ENCODE data around the gene MARCHF10.
"Not testable (repeated sequence)": the region's sequence is repeated elsewhere in the genome, so short reads cannot be mapped to it uniquely, and the experiment has no call there.

MARCHF10 gene

DNA sequence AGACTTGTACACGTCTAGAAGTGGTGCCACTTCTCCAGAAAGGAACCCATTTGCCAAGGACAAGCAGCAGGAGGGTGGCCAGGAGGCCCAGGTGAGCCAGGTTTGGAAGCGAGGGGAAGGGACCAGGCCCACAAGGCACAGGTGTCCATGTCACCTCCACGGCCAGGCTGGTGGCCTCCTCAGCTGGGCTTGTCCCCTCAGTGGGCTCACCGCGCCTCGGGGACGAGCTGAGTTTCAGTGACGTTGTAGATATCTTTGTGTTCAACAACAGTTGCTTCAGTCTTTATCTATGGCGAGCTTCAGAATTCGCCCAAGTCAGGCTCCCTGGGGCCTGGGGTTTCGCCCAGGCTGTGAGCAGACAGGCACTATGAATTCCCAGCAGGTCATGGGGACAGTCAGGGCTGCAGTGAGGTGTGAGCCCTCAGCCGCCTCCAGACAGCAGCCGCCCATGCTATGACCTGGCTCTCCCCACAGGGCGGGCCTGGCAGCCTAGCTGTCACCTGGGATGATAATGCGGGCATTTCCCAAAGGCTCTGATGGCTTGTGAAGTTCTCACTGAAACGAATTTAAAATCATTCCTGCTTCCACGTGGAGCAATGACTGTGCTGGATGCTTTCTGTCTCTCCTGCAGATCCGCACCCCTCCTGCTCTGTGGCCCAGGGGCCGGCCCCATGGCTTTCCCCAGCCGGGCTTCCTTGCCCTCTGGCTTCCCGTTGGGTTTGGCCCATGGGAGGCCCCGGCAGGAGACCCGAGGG lies 91.1 kb downstream of the MARCHF10 start:
- DNase-seq (ENCODE audit: low read depth) = no peak

DNA sequence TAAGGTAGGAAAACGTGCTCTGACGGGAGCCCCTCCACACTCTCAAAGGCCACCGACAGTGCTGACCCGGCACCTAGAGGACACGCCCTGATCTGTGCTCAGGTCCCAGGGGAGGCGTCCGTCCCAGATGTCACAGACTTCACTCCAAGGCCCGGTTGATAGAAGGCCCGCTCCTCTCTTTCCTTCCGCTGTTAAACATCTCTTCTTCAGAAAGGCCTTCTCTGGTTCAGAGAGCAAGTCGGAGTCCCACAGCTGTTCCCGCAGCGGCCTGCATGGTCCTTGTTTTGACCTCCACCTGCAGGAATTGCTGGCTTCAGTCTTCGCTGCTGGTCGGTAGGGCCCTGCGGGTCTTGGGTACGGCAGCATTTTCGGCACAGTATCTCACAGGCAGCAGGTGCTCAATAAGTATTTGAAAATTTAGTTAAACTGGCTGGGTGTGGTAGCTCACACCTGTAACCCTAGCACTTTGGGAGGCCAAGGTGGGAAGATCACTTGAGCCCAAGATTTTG lies 92.2 kb downstream of the MARCHF10 start:
- no peak for DNase-seq (ENCODE audit: low read depth)

- DNase-seq (ENCODE audit: low read depth) = no peak
These were observed 93.9 kb downstream of the MARCHF10 start for GRCh38 chr17:62714016-62714777.

DNA sequence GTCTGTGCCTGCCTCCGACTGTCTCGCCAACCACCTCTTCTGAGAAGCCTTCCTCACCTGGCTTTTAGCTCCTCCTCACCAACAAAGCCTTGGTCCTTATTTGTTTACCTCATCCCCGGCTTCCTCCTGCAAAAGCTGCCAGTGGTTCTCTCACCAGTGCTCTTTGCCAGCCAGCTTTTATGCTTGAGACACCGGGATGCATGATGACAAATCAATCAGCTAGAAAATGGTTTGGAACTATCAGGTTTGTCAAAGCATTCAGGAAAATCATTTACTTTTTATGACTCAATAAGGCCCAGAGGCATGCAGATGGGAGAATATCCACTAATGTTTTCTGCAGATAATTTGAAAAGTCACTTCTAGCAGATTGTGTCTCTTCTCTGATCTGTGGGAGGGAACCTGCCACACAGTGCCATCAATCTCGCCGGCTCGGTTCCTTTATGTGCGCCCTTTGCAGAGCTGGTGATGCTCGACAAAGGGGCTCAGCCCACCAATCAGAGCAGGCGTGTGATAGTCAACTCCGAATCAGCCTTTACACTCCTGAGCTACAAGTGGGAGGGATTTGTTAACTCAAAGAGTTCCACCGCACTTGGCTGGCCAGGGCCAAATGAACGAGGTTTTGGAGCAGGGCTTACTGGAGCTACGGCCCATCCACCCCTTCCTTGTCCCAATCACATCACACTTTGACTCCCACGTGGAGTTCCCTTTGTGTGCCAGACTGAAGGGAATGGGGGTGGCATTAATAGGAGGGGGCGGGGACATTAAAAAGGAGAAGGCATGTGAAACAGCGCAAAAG lies 94.8 kb downstream of the MARCHF10 start:
- DNase-seq (ENCODE audit: low read depth) = no peak

- no peak for DNase-seq (ENCODE audit: low read depth)
These were observed 95.9 kb downstream of the MARCHF10 start for GRCh38 chr17:62712171-62712581.

GRCh38 chr17:62708587-62708986 lies 99.5 kb downstream of the MARCHF10 start:
- DNase-seq (ENCODE audit: low read depth) = no peak

- DNase-seq (ENCODE audit: low read depth) = no peak
These were observed 100.7 kb downstream of the MARCHF10 start for GRCh38 chr17:62707425-62707739.

GRCh38 chr17:62706598-62707424 lies 101.3 kb downstream of the MARCHF10 start:
- DNase-seq (ENCODE audit: low read depth) = no peak

- DNase-seq (ENCODE audit: low read depth) = no peak
These were observed 102.1 kb downstream of the MARCHF10 start for GRCh38 chr17:62705778-62706597.

- no peak for DNase-seq (ENCODE audit: low read depth)
These were observed 102.8 kb downstream of the MARCHF10 start for GRCh38 chr17:62705156-62705777.

GRCh38 chr17:62704381-62704971 lies 103.6 kb downstream of the MARCHF10 start:
- DNase-seq (ENCODE audit: low read depth) = peak; percentile 64

DNA sequence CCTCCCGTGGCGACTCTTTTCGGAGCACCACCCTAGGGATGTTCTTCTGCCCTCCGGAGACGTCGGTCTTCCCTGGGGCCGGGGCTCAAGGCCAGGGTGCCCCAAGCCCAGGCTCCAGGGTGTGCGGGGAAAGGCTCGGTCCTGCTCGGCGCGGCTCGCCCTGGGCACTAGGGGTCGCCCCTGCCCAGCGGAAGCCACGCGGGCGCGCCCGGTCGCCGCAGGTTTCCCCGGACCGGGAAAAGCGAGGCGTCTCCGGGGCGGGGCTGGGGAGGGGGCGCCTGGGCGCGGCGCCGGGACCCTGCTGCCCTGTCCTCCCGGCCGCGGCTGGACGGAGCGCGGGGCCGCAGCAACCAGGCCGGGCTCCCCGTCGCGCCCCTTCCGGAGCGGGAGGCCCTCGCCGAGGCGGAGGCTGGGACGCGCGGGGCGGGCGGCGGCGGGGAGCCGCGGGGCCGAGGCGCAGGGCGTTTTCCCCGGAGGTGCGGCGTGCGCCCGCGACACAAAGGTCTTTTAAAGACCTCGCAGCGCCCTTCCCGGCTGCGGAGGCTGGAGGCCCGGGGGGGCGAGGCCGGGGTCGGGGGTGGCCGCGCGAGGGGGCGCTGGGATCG lies 104.2 kb downstream of the MARCHF10 start:
- DNase-seq (ENCODE audit: low read depth) = peak; percentile 36

GRCh38 chr17:62703261-62703775 lies 104.8 kb downstream of the MARCHF10 start:
- DNase-seq (ENCODE audit: low read depth) = no peak

DNA sequence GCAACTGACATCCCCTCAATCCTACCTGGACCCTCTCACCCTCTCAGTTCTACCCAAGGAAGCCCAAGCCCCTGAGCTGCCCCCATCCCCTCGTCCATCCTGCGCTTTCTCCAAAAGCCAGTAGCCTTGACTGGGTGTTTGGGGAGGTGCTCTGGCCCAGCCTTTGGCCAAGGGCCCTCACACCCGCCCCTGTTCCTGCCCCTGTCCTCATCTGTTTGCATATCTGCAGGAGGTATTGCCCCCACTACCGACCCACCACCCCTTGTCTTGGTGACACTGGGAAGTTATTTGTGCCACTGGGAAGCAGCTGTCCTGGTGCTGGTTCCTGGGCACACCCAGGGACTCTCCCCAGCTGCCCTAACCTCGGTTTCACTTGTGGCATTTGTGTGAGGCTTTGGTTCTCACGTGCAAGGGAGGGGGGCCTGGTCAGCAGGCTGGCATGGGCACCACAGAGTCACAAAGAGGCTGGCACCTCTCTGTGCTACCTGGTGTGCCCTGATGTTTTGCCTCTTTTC lies 105.3 kb downstream of the MARCHF10 start:
- no peak for DNase-seq (ENCODE audit: low read depth)

GRCh38 chr17:62701706-62702085 lies 106.4 kb downstream of the MARCHF10 start:
- no peak for DNase-seq (ENCODE audit: low read depth)

GRCh38 chr17:62700964-62701705 lies 107.0 kb downstream of the MARCHF10 start:
- no peak for DNase-seq (ENCODE audit: low read depth)

DNA sequence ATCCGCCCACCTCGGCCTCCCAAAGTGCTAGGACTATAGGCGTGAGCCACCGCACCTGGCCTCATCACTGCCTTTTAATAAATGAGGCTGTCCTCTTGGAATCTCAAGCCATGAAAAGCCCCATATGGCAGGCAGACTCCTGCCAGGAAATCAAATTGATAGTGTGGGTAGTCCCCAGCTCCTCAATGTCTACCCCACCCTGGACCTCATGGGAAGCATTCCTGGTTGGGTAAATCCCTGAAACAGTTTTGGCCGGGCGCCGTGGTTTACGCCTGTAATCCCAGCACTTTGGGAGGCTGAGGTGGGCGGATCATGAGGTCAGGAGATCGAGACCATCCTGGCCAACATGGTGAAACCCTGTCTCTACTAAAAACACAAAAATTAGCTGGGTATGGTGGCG lies 109.7 kb downstream of the MARCHF10 start:
- not testable (repeated sequence) for DNase-seq (ENCODE audit: low read depth)

Measured in fibroblast of gingiva (primary cell).